Stomach (tissue), 9 donors: ENCODE measurements around the gene REXO1. TPM values are rescaled to one million over a fixed set of nuclear protein-coding genes. Genes with fewer than 3 reads are reported as not detected.
"Not testable (repeated sequence)": the region's sequence is repeated elsewhere in the genome, so short reads cannot be mapped to it uniquely, and the experiment has no call there.

Experiments
- DNase-seq, 2 donors: peaks; one replicate each; pipeline versions ENCODE4 v3.0.0 to v3.0.0-alpha.2; 2013 to 2019
- H3K27ac ChIP-seq, 5 donors: fragments of 200-600 bp in 4 of 5; sonication (generic) in 4 of 5; one replicate each; pipeline ENCODE4 v1.5.1; 2013 to 2019; ENCODE audit warnings: mild to moderate bottlenecking in 1 of 5, moderate library complexity in 1 of 5
- H3K27me3 ChIP-seq, 3 donors: fragments of 200-600 bp; sonication (generic); one replicate each; pipeline ENCODE4 v1.5.1; 2017 to 2019; ENCODE audit warnings: mixed run types in 1 of 3
- H3K36me3 ChIP-seq, 4 donors: fragments of 200-600 bp; sonication (generic); 1 replicate in 3 of 4; 2 replicates in 1 of 4; pipeline ENCODE4 v1.5.1; 2016 to 2019
- H3K4me1 ChIP-seq, 4 donors: fragments of 200-600 bp; sonication (generic); one replicate each; pipeline ENCODE4 v1.5.1; 2016 to 2019
- H3K4me3 ChIP-seq, 4 donors: fragments of 200-600 bp; sonication (generic) in 3 of 4; one replicate each; pipeline ENCODE4 v1.5.1; 2016 to 2019; ENCODE audit warnings: mild to moderate bottlenecking in 1 of 4
- H3K9me3 ChIP-seq, 4 donors: fragments of 200-600 bp; sonication (generic); one replicate each; pipeline ENCODE4 v1.5.1; 2016 to 2019
- EP300 ChIP-seq: sonication (generic); formaldehyde crosslinking; IDR thresholded peaks from one replicate; pipeline ENCODE4 v1.6.1; 2017; ENCODE audit warnings: antibody characterized with exemption
- POLR2A ChIP-seq, 4 donors: fragments of 450-650 bp; IDR thresholded peaks; one replicate each; pipeline ENCODE4 v1.6.1; 2016; ENCODE audit warnings: antibody characterized with exemption in 4 of 4, control low read depth in 2 of 4, mild to moderate bottlenecking in 1 of 4, moderate library complexity in 1 of 4
- POLR2AphosphoS5 ChIP-seq, 3 donors: sonication (generic); formaldehyde crosslinking; IDR thresholded peaks; one replicate each; pipeline ENCODE4 v1.6.1; 2016; ENCODE audit warnings: antibody characterized with exemption in 3 of 3
- WGBS, 5 donors: extraction: QIAGEN DNeasy Blood & Tissue Kit in 3 of 5; methylation state at CpG; one replicate each; pipeline versions ENCODE4 v1.1.5 to v1.1.7; 2013 to 2018; 5-methylcytosine and 5-hydroxymethylcytosine counted together
- intact Hi-C: fragments of 100-400 bp; cut with DNase I; formaldehyde crosslinking; loops from one replicate; pipeline ENCODE4 v1.15.1; 2023; ENCODE audit warnings: low total_unique reads
- polyA plus RNA-seq, 3 donors: library from polyadenylated mRNA; stranded (reverse); fragments of 200-250 nt; gene quantifications; one replicate each; pipeline ENCODE4 v1.2.3, GENCODE V29; 2013
- total RNA-seq, 5 donors: library from RNA; depleted of rRNA; stranded (reverse); fragments of >200 nt; gene quantifications; one replicate each; pipeline versions ENCODE4 v1.1.0 to v1.2.3, GENCODE V29; 2014 to 2016
- TF ChIP-seq, protein P1 (sequence below), 7 experiments: fragments of 450-650 bp in 4 of 7; fragments of 200-600 bp in 3 of 7; sonication (generic) in 3 of 7; IDR thresholded peaks; one replicate each; pipeline ENCODE4 v1.5.1; 2016 to 2019; ENCODE audit warnings: antibody characterized with exemption in 7 of 7, control low read depth in 2 of 7, mild to moderate bottlenecking in 1 of 7
- donor health status: healthy with polysubstance abuse.
- donor health status: Bipolar disorder and iron deficiency.
- donor health status: healthy.

Gene REXO1
- total and polyA plus RNA-seq, 8 donors, result 10.1 to 164 (median 15.6) TPM

GRCh38 chr19:1888385-1888784 is 40.1 kb upstream of the REXO1 start:
- 75 to 83% (median 80%) methylated on average over 5 of the region's 5 CpGs for WGBS, 5 donors

DNA sequence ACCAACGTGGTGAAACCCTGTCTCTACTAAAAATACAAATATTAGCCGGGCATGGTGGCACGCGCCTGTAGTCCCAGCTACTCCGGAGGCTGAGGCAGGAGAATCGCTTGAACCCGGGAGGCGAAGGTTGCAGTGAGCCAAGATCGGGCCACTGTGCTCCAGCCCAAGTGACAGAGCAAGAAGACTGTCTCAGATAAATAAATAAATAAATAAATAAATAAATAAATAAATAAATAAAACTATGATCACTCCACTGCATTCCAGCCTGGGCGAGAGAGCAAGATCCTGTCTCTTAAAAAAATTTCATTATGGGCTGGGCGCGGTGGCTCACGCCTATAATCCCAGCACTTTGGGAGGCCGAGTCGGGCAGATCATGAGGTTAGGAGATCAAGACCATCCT is 38.1 kb upstream of the REXO1 start:
- WGBS, 5 donors, result 93 to 97% (median 94%) methylated on average over 15 of the region's 15 CpGs
- H3K9me3 ChIP-seq, H3K4me3 ChIP-seq, H3K36me3 ChIP-seq, H3K27ac ChIP-seq, DNase-seq, intact Hi-C loops, H3K27me3 ChIP-seq: not testable (repeated sequence)
- H3K4me1 ChIP-seq, result peaks cover 34 to 40% (median 37%) of the 10 kb centered on the region in 4 donors

More at GRCh38 chr19:1888385-1888784, 40.1 kb upstream of the REXO1 start:
- TF ChIP-seq, protein P1, sequence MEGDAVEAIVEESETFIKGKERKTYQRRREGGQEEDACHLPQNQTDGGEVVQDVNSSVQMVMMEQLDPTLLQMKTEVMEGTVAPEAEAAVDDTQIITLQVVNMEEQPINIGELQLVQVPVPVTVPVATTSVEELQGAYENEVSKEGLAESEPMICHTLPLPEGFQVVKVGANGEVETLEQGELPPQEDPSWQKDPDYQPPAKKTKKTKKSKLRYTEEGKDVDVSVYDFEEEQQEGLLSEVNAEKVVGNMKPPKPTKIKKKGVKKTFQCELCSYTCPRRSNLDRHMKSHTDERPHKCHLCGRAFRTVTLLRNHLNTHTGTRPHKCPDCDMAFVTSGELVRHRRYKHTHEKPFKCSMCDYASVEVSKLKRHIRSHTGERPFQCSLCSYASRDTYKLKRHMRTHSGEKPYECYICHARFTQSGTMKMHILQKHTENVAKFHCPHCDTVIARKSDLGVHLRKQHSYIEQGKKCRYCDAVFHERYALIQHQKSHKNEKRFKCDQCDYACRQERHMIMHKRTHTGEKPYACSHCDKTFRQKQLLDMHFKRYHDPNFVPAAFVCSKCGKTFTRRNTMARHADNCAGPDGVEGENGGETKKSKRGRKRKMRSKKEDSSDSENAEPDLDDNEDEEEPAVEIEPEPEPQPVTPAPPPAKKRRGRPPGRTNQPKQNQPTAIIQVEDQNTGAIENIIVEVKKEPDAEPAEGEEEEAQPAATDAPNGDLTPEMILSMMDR (IDR thresholded peaks at IDR 0.05), result no peak
- no peak for TF ChIP-seq EP300
- TF ChIP-seq POLR2AphosphoS5 (IDR thresholded peaks at IDR 0.05), result no peak
- no peak for TF ChIP-seq POLR2A (IDR thresholded peaks at IDR 0.05)
- intact Hi-C loops, result no loop called here
- Histone ChIP-seq H3K36me3 (no peaks in the 10 kb centered on the region), H3K27me3 (no peaks in the 10 kb centered on the region), H3K4me3 (no peak overlapping the region), H3K4me1 (peaks cover 14 to 19% (median 17%) of the 10 kb centered on the region in 4 donors), H3K9me3 (no peaks in the 10 kb centered on the region), H3K27ac (no peak overlapping the region)
- no peak for DNase-seq

GRCh38 chr19:1885398-1886119 is 37.3 kb upstream of the REXO1 start, which contains the start of gene ABHD17A:
Gene ABHD17A (minus strand): TSS chr19:1885496. CDS start chr19:1881566, 3,930 bp downstream.
- peak; percentile 81 to 95 (median 89) for TF ChIP-seq POLR2AphosphoS5 (IDR thresholded peaks at IDR 0.05)
- H3K36me3 ChIP-seq, H3K27me3 ChIP-seq, intact Hi-C loops, H3K9me3 ChIP-seq: not testable (repeated sequence)
- Histone ChIP-seq H3K4me3 (peak within 1 kb of the TSS; percentile 73 to 96 (median 85)), H3K4me1 (peaks cover 37 to 47% (median 45%) of the 10 kb centered on the region in 4 donors), H3K27ac (peak within 1 kb of the TSS; percentile 84 to 91 (median 87))
- WGBS, 5 donors, result 20 to 46% (median 24%) methylated on average over 19 to 46 of the region's 46 CpGs
- peak; percentile 97 to 98 for DNase-seq

DNA sequence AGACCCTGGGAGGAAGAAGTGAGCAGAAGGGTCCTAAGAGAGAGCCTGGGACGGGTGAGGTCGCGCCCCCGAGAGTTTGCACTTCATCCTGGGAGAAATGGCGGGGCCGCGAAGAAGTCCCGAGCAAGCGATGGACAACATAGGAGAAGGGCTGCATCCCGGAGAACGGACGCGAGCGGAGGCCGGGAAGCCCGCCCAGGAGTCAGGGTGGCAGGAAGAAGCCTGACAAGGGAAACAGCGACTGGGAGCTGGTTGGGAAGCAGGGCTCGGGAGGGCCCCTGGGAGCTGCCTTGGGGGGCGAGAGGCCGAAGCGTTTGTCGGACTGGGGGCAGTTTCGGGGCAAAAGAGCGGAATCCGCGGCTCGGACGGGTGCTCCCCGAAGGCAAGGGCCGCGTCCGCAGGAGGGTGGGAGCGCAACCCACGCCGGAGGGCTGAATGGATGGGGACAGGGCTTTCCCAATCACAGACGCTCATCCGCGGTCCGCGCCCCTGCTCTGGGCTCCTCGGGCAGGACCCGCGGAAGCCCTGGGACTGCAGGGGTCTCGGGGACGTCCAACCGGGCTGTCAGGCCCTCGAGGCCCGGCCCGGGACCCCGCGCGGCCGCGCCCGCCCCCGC is 36.5 kb upstream of the REXO1 start:
- H3K4me1 ChIP-seq, result peaks cover 38 to 55% (median 51%) of the 10 kb centered on the region in 4 donors
- peak in 1 of 2 donors; percentile 46 for DNase-seq
- H3K27ac ChIP-seq, result peak overlapping the region; percentile 84 to 91 (median 87)
- intact Hi-C loops, result no loop called here
- peak overlapping the region; percentile 73 to 96 (median 85) for H3K4me3 ChIP-seq
- no peaks in the 10 kb centered on the region for H3K27me3 ChIP-seq
- no peaks in the 10 kb centered on the region for H3K9me3 ChIP-seq
- 0 to 1% (median 1%) methylated on average over 33 to 56 of the region's 56 CpGs for WGBS, 5 donors
- TF ChIP-seq, protein P1 (IDR thresholded peaks at IDR 0.05), result no peak
- TF ChIP-seq POLR2AphosphoS5 (IDR thresholded peaks at IDR 0.05) (no peak), EP300 (no peak), POLR2A (IDR thresholded peaks at IDR 0.05) (no peak)
- peaks cover 0 to 13% (median 11%) of the 10 kb centered on the region in 4 donors for H3K36me3 ChIP-seq

DNA sequence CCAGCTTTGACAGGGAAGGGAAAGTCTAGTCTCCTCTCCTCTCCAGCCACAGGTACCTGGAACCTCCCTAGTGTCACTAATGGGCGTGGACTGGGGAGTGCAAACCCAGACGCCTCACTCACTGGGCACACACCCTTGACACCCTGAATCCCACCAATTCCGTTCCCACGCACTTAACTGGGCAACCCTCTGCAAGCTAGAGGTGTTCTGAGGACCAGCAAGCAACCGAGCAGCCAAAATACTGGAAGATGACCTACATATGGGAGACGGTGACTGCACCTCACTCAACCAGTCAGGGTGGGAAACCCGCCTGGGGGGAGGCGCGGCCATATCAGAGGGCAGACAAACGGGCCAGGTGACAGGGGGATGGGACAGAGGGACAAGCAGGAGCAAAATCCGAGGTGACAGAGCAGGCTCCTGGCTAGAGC is 36.0 kb upstream of the REXO1 start:
- no peaks in the 10 kb centered on the region for H3K9me3 ChIP-seq
- DNase-seq, result peak in 1 of 2 donors; percentile 53
- H3K27ac ChIP-seq, result peak overlapping the region; percentile 84 to 91 (median 87)
- intact Hi-C loops, result no loop called here
- no peaks in the 10 kb centered on the region for H3K27me3 ChIP-seq
- peaks cover 38 to 55% (median 52%) of the 10 kb centered on the region in 4 donors for H3K4me1 ChIP-seq
- no peak for TF ChIP-seq EP300
- TF ChIP-seq POLR2A (IDR thresholded peaks at IDR 0.05), result no peak
- TF ChIP-seq POLR2AphosphoS5 (IDR thresholded peaks at IDR 0.05), result no peak
- TF ChIP-seq, protein P1 (IDR thresholded peaks at IDR 0.05), result no peak
- H3K36me3 ChIP-seq, result peaks cover 0 to 13% (median 12%) of the 10 kb centered on the region in 4 donors
- peak overlapping the region; percentile 73 to 96 (median 85) for H3K4me3 ChIP-seq
- 1 to 3% (median 3%) methylated on average over 8 to 11 of the region's 11 CpGs for WGBS, 5 donors
